Skeletal muscle satellite cell (primary cell): Measurements from ENCODE around the gene ECI1. TPM values are rescaled to one million over a fixed set of nuclear protein-coding genes. Genes with fewer than 3 reads are reported as not detected.

ENCODE experiments used
- H3K27me3 ChIP-seq: 2 replicates; pipeline ENCODE4 v1.7.0; 2013; ENCODE audit warnings: low read length; ENCODE audit not compliant: control insufficient read depth, insufficient read depth
- H3K36me3 ChIP-seq: 2 replicates; pipeline ENCODE4 v1.7.0; 2013; ENCODE audit warnings: mild to moderate bottlenecking, control low read depth, low read length; ENCODE audit not compliant: insufficient read depth
- H3K4me1 ChIP-seq: 2 replicates; pipeline ENCODE4 v1.7.0; 2013; ENCODE audit warnings: low read length; ENCODE audit not compliant: control insufficient read depth, insufficient read depth
- H3K4me2 ChIP-seq: 2 replicates; pipeline ENCODE4 v1.7.0; 2013; ENCODE audit warnings: mild to moderate bottlenecking, low read length
- H3K4me3 ChIP-seq: 2 replicates; pipeline ENCODE4 v1.7.0; 2013; ENCODE audit warnings: low read length
- H3K9ac ChIP-seq: 2 replicates; pipeline ENCODE4 v1.7.0; 2013; ENCODE audit warnings: mild to moderate bottlenecking, low read depth, low read length, moderate library complexity
- H3K9me3 ChIP-seq: replicated peaks from 2 replicates; pipeline ENCODE4 v1.7.0; 2013; ENCODE audit warnings: mild to moderate bottlenecking, control low read depth, low read length
- total RNA-seq: library from RNA; depleted of rRNA; stranded (reverse); fragments of >200 nt; gene quantifications from 2 replicates; pipeline ENCODE4 v1.2.3, GENCODE V29; 2012; rRNA removed

Gene ECI1, protein sequence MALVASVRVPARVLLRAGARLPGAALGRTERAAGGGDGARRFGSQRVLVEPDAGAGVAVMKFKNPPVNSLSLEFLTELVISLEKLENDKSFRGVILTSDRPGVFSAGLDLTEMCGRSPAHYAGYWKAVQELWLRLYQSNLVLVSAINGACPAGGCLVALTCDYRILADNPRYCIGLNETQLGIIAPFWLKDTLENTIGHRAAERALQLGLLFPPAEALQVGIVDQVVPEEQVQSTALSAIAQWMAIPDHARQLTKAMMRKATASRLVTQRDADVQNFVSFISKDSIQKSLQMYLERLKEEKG
- 22.1 and 34.5 TPM in 2 replicates for total RNA-seq

DNA sequence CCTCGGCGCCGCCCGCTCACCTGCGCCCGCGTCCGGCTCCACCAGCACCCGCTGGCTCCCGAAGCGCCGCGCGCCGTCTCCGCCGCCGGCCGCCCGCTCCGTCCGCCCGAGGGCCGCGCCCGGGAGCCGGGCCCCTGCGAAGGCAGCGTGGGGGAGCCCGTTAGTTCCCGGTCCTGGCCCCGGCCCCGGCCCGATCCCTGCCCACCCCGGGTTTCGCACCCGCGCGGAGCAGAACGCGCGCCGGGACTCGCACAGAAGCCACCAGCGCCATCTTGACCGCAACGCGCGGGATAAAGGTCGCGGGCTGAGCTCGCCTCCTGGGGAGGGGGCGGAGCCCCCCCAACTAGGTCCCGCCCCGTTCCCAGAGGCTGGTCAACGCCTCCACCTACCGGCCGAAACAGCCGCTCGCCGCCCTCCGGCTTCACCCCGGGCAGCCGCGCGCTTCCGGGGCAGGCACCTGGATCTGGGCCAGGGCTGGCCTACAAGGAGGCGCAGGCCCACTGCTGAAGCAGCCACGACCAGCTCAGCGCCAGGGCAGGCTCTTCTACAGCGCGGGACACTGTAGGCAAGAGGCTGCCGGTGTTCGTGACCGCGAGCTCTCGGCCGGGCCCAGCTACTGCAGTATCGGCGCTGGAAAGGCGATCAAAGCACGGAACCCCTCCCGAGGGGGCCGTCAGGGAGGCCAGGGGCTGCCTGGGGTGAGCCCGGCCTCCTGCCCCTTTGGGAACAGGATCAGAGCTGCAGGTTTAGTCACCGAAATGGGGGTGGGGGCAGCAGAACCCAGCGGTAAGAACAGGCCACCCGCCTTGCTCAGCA is at the start of gene ECI1:
ECI1 (minus strand) TSS at position 292 of the 816 bp plus-strand sequence; CDS start at position 271, 21 bp downstream.
- peak within 1 kb of the TSS; percentile 76 for H3K4me3 ChIP-seq
- peak within 1 kb of the TSS; percentile 75 for H3K4me2 ChIP-seq
- H3K9me3 ChIP-seq, result no peaks in the 10 kb centered on the region
- peak within 1 kb of the TSS; percentile 81 for H3K9ac ChIP-seq
- peaks cover 37% of the 10 kb centered on the region for H3K36me3 ChIP-seq
- no peaks in the 10 kb centered on the region for H3K27me3 ChIP-seq
- H3K4me1 ChIP-seq, result peaks cover 19% of the 10 kb centered on the region

DNA sequence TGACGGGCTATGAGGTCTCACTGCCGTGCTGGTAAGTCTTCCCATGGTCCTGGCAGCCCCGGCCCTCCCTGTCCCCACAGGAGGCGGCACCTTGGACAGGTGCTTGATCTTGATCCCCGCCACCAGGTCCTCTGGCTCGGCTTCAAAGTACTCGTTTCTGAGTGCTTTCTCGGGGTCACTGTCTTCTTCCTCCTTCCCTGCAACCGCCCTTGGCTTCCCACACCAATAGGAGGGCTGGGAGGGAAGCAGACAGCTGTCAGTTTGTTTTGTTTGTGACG is 48.5 kb upstream of the ECI1 start:
- no peak overlapping the region for H3K4me2 ChIP-seq
- H3K36me3 ChIP-seq, result no peaks in the 10 kb centered on the region
- H3K9me3 ChIP-seq, result no peaks in the 10 kb centered on the region
- H3K9ac ChIP-seq, result no peak overlapping the region
- H3K4me3 ChIP-seq, result no peak overlapping the region
- peaks cover 9% of the 10 kb centered on the region for H3K27me3 ChIP-seq
- H3K4me1 ChIP-seq, result no peaks in the 10 kb centered on the region

DNA sequence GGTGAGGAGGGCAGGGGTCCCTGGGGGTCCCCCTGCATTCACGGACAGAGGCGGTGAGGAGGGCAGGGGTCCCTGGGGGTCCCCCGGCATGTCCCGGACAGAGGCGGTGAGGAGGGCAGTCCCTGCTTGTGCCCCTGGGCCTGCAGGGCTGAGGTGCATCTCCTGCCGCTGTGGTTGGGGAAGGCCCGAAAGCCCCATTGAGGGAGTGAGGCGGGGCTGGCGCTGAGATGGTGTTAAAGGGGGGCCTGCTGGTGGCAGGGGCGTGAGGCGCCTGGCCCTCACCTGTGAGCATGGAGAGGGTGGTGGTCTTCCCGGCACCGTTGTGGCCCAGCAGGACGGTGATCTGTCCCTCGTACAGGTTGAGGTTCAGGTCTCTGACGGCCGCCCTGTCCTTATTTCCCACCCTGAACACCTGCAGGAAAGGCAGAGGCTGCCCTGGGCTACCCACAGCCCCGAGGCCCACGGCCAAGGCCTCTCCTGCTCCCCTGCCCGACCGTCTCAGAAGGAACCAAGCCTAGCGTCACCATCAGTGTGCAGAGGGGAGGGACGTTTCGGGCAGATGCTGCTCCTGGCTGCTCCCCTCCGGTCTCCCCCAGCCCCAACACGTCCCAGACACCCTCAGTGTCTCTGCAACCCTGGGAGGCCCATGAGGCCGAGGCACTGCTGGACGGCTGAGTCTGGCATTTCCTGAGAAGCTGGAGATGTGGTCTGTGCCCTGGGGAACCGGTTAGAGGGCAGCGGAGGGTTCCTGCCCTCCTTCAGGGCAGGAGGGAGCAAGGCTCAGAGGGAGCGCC is 47.9 kb upstream of the ECI1 start:
- no peaks in the 10 kb centered on the region for H3K4me1 ChIP-seq
- no peak overlapping the region for H3K4me2 ChIP-seq
- peaks cover 9% of the 10 kb centered on the region for H3K27me3 ChIP-seq
- H3K9me3 ChIP-seq, result no peaks in the 10 kb centered on the region
- no peak overlapping the region for H3K9ac ChIP-seq
- H3K36me3 ChIP-seq, result no peaks in the 10 kb centered on the region
- H3K4me3 ChIP-seq, result no peak overlapping the region

DNA sequence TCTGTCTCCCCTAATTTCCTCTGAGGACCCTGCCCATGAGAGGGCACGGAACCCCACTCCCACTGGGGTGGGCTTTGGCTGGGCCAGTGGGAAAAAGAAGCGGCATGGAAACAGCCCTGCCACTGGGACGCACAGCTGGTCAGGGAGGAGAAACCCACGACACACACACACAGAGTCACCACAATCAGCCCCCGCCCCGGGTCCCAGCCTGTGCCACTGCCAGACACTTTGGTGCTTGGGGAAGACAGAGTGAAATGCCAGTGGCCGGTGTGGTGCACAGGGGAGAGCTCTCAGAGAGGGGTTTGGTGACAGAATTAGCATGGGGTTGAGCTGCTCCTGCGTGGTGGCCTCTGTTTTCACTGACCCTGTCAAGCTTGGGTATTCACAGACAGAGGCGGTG is 47.2 kb upstream of the ECI1 start:
- Histone ChIP-seq H3K9me3 (no peaks in the 10 kb centered on the region), H3K27me3 (peaks cover 9% of the 10 kb centered on the region), H3K4me2 (no peak overlapping the region), H3K4me1 (no peaks in the 10 kb centered on the region), H3K9ac (no peak overlapping the region), H3K36me3 (no peaks in the 10 kb centered on the region), H3K4me3 (no peak overlapping the region)

DNA sequence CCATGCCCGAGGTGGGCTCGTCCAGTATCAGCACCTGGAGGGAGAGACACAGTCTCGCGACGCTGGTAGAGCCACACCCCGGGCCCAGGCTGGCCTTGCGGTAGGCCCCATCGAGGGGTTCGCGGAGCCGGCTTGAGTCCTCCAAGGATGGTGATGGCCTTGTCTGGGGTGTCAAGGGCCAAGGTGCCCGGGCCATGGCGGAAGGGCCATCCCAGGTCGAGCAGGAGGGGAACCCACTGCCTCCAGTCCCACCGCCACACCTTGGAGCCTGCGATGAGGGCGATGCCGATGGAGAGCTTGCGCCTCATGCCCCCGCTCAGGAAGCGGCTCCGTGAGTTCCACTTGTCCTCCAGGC is 46.1 kb upstream of the ECI1 start:
- H3K27me3 ChIP-seq, result peaks cover 9% of the 10 kb centered on the region
- H3K9me3 ChIP-seq, result no peaks in the 10 kb centered on the region
- no peaks in the 10 kb centered on the region for H3K36me3 ChIP-seq
- no peak overlapping the region for H3K4me2 ChIP-seq
- no peaks in the 10 kb centered on the region for H3K4me1 ChIP-seq
- H3K4me3 ChIP-seq, result no peak overlapping the region
- no peak overlapping the region for H3K9ac ChIP-seq

DNA sequence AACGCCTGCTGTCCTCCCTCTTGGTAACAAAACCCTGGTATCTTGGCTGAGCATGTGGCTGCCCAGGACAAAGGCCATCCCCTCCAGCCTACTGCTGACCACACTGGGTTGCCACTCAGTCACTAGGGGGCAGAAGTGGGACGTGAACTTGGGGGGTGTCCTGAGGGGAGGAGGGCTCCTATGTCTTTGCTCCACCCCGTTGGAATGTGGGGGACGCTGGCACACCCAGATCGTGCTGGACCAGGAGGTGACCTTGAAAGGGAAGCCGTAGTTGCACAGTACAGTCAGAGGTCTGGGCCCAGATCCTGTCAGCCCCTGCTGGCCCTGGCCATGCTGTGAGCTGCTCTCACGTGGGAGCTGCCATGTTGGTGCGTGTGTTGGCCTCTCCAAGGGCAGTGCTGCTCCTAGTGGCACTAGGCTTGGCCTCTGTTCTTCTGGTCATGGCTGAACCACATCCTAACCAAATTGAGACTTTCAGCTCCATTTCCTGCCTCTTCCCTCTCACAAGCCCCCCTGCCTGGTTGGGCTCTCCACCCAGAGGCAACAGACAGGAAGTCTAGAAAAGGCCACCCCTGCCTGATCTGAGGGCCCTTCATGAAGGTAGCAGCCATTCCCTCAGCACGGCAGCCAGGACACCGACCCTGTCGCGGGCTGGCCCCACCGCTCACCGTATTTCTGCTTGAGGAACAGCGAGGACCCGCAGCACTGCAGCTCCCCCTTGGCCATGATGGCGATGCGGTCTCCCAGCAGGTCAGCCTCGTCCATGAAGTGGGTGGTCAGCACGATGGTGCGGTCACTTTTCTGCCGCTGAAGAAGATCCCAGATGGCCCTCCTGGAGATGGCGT is 45.5 kb upstream of the ECI1 start:
- no peak overlapping the region for H3K4me3 ChIP-seq
- no peaks in the 10 kb centered on the region for H3K4me1 ChIP-seq
- H3K36me3 ChIP-seq, result no peaks in the 10 kb centered on the region
- peaks cover 9% of the 10 kb centered on the region for H3K27me3 ChIP-seq
- H3K9ac ChIP-seq, result no peak overlapping the region
- no peaks in the 10 kb centered on the region for H3K9me3 ChIP-seq
- peak overlapping the region; percentile 36 for H3K4me2 ChIP-seq

DNA sequence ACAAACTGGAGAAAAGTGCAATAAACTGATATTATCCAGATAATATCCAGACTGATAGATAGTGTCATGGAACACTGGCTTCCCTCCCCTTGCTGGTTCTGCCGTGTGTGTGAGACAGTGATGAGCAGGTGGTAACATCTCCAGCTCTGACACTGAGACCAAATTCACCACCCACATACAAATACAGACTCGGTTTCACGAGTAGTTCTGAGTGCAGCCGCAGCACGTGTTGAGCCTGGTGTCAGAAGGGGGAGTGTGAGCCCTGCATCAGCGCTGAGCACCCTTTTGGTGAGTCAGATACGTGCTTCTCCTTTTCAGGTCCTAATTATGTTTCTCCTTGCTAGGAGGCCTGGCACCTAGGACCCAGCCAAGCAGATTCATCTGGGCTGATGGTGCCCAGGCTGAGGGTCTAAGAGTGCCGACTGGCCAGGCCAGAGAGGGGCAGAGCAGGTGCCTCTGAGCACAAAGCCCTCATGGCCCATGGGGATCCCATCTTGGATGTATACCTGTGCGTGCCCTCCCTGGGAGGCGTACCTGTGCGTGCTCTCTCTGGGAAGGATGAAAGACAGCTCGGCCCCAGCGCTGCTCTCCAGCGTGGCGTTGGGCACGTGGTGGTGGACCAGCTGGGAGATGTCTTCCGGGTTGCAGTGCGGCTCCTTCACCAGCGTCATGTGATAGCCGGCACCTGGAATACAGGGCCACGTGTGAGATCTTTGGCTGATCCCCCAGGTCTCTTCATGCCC is 43.8 kb upstream of the ECI1 start:
- Histone ChIP-seq H3K4me2 (no peak overlapping the region), H3K27me3 (peaks cover 8% of the 10 kb centered on the region), H3K9ac (no peak overlapping the region), H3K4me1 (no peaks in the 10 kb centered on the region), H3K36me3 (no peaks in the 10 kb centered on the region), H3K4me3 (no peak overlapping the region), H3K9me3 (no peaks in the 10 kb centered on the region)

DNA sequence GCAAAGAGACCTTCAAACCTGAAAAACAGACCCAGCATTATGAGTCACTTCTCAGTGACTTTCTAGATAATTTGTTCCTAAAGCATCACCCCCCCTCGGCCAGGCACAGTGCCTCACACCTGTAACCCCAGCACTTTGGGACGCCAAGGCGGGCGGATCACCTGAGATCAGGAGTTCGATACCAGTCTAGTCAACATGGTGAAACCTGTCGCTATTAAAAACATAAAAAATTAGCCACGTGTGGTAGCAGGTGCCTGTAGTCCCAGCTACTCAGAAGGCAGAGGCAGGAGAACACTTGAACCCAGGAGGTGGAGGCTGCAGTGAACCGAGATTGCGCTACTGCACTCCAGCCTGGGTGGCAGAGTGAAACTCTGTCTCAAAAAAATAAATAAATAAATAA is 40.8 kb upstream of the ECI1 start:
- Histone ChIP-seq H3K9me3 (no peaks in the 10 kb centered on the region), H3K27me3 (no peaks in the 10 kb centered on the region), H3K9ac (no peak overlapping the region), H3K4me3 (no peak overlapping the region), H3K36me3 (no peaks in the 10 kb centered on the region), H3K4me2 (no peak overlapping the region), H3K4me1 (no peaks in the 10 kb centered on the region)

DNA sequence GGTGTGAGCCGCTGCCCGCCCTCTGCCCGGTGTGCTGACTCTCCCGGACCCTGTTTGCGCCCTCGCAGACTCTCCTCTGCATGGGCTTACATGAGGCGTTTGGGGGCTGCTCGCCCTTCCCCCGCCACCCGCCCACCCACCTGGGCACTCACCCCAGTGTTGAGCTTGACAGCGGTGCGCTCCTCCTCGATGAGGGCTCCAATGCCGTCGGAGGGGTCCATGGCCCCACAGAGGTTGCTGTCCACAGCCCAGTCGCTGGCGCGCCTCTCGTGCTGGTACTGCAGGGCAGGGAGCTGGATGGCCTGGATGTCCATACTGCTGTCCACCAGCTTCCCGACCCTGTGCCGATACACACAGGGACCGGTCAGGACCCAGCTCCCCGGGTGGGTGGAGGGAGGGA is 37.9 kb upstream of the ECI1 start:
- Histone ChIP-seq H3K27me3 (no peaks in the 10 kb centered on the region), H3K9ac (no peak overlapping the region), H3K36me3 (no peaks in the 10 kb centered on the region), H3K4me2 (no peak overlapping the region), H3K4me3 (no peak overlapping the region), H3K4me1 (no peaks in the 10 kb centered on the region), H3K9me3 (no peaks in the 10 kb centered on the region)

DNA sequence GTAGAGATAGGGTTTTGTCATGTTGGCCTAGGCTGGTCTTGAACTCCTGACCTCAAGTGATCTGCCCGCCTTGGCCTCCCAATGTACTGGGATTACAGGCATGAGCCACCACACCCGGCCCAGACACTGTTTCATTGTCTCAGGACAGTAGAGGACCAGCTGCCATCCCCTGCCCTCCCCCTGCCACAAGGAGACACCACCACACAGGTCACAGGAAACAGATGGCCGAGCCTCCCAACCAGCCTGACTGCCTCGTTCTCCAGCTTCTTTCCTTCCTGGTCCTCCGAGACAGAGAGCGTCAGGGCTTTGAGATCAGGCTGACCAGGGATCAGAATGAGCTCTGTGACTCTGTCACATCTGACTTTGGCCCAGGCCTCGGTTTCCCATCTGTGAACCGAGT is 37.3 kb upstream of the ECI1 start:
- no peaks in the 10 kb centered on the region for H3K9me3 ChIP-seq

More for the DNA sequence above, 37.3 kb upstream of the ECI1 start:
- H3K4me3 ChIP-seq, result no peak overlapping the region
- no peak overlapping the region for H3K9ac ChIP-seq
- H3K4me2 ChIP-seq, result no peak overlapping the region
- H3K27me3 ChIP-seq, result no peaks in the 10 kb centered on the region
- no peaks in the 10 kb centered on the region for H3K36me3 ChIP-seq
- no peaks in the 10 kb centered on the region for H3K4me1 ChIP-seq
